Measurements from ENCODE around the gene MAN2A1.

DNA sequence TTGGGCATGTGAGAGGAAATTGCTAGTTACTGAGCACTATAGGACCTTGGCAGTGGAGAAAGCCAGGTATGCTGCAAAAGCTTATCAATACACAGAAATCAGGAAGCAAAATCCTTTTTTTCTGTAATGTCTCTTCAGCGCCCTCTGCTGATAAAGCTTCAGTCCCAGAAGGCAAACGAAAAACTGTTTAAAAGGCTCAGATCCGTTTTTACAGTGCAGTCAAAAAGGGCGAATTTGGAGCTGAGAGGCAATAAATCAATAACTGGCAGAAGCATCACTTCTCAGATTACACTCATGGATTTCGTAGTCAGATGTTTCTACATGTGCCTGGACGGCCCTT is 1.1 kb upstream of the MAN2A1 start:
- TF ChIP-seq EZH2 (IDR thresholded peaks at IDR 0.05; ENCODE audit: low read length, missing control alignments), result no peak
- TF ChIP-seq, protein P1, sequence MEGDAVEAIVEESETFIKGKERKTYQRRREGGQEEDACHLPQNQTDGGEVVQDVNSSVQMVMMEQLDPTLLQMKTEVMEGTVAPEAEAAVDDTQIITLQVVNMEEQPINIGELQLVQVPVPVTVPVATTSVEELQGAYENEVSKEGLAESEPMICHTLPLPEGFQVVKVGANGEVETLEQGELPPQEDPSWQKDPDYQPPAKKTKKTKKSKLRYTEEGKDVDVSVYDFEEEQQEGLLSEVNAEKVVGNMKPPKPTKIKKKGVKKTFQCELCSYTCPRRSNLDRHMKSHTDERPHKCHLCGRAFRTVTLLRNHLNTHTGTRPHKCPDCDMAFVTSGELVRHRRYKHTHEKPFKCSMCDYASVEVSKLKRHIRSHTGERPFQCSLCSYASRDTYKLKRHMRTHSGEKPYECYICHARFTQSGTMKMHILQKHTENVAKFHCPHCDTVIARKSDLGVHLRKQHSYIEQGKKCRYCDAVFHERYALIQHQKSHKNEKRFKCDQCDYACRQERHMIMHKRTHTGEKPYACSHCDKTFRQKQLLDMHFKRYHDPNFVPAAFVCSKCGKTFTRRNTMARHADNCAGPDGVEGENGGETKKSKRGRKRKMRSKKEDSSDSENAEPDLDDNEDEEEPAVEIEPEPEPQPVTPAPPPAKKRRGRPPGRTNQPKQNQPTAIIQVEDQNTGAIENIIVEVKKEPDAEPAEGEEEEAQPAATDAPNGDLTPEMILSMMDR (conservative IDR thresholded peaks at IDR 0.05 in 1 of 2, IDR thresholded peaks at IDR 0.05 in 1 of 2; ENCODE audit: low read depth in 1 of 2, low read length in 2 of 2), result peak; percentile 27 to 50

Data from fibroblast of lung (primary cell).